ENCODE measurements around the gene TRAP1. TPM values are rescaled to one million over a fixed set of nuclear protein-coding genes. Genes with fewer than 3 reads are reported as not detected.

Gene TRAP1
- total RNA-seq, 1 experiment from 2014 or later, result 274 TPM

DNA sequence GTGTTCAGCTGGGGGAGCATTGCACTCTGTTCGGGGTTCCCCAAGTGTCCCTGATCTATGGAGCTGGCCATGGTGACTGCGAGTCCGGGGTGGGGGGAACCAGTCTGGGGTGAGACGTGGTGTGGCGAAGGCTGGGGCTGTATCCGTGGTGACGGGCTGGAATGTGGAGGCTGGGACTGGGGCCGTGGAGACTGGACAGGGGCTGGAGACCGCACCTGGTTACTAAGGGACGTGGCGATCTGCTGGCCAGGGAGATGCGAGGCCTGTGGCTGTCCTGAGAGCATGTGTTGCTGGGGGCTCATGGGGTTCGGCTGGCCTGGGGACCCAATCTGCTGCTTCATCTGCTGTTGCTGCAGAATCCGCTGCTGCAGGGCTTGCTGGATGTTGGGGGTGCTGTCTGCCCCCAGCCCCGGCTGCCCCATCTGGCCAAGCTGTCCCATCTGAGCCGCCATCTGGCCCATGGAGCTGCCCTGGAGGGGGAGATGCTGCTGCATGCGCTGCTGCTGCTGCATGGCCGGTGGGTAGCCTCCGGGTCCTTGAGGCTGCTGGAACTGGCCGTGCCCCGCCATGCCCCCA, 10.6 kb upstream of the TRAP1 start:
- BruUV-seq (replicated peaks), result no TSS peak
- ChIA-PET POLR2A (interaction anchor here (1.5 kb wide), 1 partner anchor 10 kb away, joined by 7 read pairs; the partner anchor contains the start of gene TRAP1), CTCF (no interaction called here)
- H3K9me3 Mint-ChIP-seq (ENCODE audit: unreplicated experiment), result no peaks in the 10 kb centered on the region
- no peaks in the 10 kb centered on the region for H3K4me1 Mint-ChIP-seq (ENCODE audit: insufficient read depth, unreplicated experiment)
- H3K27me3 Mint-ChIP-seq (ENCODE audit: insufficient read depth, unreplicated experiment), result no peaks in the 10 kb centered on the region
- H3K27ac Mint-ChIP-seq (ENCODE audit: low read depth, unreplicated experiment), result no peak overlapping the region
- TF ChIP-seq, protein P1, sequence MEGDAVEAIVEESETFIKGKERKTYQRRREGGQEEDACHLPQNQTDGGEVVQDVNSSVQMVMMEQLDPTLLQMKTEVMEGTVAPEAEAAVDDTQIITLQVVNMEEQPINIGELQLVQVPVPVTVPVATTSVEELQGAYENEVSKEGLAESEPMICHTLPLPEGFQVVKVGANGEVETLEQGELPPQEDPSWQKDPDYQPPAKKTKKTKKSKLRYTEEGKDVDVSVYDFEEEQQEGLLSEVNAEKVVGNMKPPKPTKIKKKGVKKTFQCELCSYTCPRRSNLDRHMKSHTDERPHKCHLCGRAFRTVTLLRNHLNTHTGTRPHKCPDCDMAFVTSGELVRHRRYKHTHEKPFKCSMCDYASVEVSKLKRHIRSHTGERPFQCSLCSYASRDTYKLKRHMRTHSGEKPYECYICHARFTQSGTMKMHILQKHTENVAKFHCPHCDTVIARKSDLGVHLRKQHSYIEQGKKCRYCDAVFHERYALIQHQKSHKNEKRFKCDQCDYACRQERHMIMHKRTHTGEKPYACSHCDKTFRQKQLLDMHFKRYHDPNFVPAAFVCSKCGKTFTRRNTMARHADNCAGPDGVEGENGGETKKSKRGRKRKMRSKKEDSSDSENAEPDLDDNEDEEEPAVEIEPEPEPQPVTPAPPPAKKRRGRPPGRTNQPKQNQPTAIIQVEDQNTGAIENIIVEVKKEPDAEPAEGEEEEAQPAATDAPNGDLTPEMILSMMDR (IDR thresholded peaks at IDR 0.05; ENCODE audit: unreplicated experiment), result no peak
- intact Hi-C loops (cut with micrococcal nuclease), result no loop called here
- DNase-seq (ENCODE audit: unreplicated experiment), result no peak
- H3K4me3 Mint-ChIP-seq (ENCODE audit: unreplicated experiment), result no peak overlapping the region
- peaks cover 62% of the 10 kb centered on the region for H3K36me3 Mint-ChIP-seq (ENCODE audit: insufficient read depth, unreplicated experiment)

DNA sequence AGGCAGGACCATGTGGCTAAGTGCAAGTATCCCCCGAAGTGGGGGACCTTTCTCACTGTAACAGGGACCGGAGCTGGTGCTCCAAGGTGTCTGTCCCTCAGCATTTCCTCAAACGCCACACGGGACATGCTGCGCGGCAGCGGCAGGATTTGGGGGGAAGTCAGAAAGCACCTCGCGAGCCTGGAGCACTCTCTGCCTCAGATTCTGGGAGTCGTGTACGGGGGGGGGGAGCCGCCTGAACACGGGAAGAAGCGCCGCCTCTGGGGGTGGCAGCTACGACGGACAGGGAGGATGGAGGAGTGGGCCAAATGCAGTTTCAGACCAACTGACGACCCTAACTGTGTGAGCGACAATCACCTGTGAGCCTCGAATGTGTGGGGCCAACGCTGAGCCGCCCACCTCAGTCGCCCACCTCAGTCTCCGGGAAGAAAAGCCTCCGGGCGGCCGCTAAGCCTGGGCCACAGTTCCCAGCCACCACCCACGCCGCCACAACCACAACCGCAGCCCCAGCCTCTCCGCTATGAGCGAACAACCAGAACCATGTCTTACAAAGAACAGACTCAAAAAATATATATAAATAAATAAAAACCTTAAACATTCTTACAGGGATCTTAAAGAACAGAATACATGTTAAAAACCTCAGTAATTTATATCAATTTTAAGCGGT, 8.8 kb upstream of the TRAP1 start:
- ChIA-PET POLR2A (no interaction called here), CTCF (interaction anchor here (0.6 kb wide), 1 partner anchor 563 kb away, joined by 6 read pairs; no protein-coding TSS in a partner anchor)
- H3K4me3 Mint-ChIP-seq (ENCODE audit: unreplicated experiment), result no peak overlapping the region
- H3K36me3 Mint-ChIP-seq (ENCODE audit: insufficient read depth, unreplicated experiment), result peaks cover 48% of the 10 kb centered on the region
- no TSS peak for BruUV-seq (replicated peaks)
- H3K9me3 Mint-ChIP-seq (ENCODE audit: unreplicated experiment), result no peaks in the 10 kb centered on the region
- H3K27me3 Mint-ChIP-seq (ENCODE audit: insufficient read depth, unreplicated experiment), result no peaks in the 10 kb centered on the region
- H3K27ac Mint-ChIP-seq (ENCODE audit: low read depth, unreplicated experiment), result no peak overlapping the region
- no peaks in the 10 kb centered on the region for H3K4me1 Mint-ChIP-seq (ENCODE audit: insufficient read depth, unreplicated experiment)
- intact Hi-C loops (cut with micrococcal nuclease), result no loop called here
- no peak for DNase-seq (ENCODE audit: unreplicated experiment)
- TF ChIP-seq, protein P1 (IDR thresholded peaks at IDR 0.05; ENCODE audit: unreplicated experiment), result no peak

DNA sequence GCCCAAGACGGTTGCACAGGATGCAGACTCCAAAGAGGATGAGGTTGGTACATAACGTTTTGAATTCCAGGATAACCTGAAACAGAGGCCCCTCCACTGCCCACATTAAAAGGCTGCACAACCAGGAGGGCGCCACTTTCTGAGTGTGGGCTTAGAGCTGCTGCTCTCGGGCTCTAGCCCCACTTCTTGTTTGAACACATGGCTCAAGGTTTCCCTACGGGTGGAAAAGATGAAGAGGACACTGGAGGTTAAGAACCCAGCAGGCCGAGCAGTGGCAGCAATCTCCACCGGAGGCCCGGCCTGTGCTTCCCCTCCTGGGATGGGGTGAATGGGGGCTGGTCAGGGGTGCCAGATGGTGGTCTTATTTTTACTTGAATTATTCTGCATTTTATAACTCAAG, 8.0 kb upstream of the TRAP1 start:
- no TSS peak for BruUV-seq (replicated peaks)
- Mint-ChIP-seq H3K9me3 (ENCODE audit: unreplicated experiment) (no peaks in the 10 kb centered on the region), H3K36me3 (ENCODE audit: insufficient read depth, unreplicated experiment) (peaks cover 43% of the 10 kb centered on the region), H3K4me1 (ENCODE audit: insufficient read depth, unreplicated experiment) (no peaks in the 10 kb centered on the region), H3K4me3 (ENCODE audit: unreplicated experiment) (no peak overlapping the region), H3K27me3 (ENCODE audit: insufficient read depth, unreplicated experiment) (no peaks in the 10 kb centered on the region), H3K27ac (ENCODE audit: low read depth, unreplicated experiment) (no peak overlapping the region)
- TF ChIP-seq, protein P1 (IDR thresholded peaks at IDR 0.05; ENCODE audit: unreplicated experiment), result no peak
- intact Hi-C loops (cut with micrococcal nuclease), result no loop called here
- no peak for DNase-seq (ENCODE audit: unreplicated experiment)
- CTCF ChIA-PET, result interaction anchor here (0.5 to 0.6 kb wide), 2 partner anchors 34 to 564 kb away, joined by 3 to 6 read pairs; no protein-coding TSS in a partner anchor
- POLR2A ChIA-PET, result no interaction called here

DNA sequence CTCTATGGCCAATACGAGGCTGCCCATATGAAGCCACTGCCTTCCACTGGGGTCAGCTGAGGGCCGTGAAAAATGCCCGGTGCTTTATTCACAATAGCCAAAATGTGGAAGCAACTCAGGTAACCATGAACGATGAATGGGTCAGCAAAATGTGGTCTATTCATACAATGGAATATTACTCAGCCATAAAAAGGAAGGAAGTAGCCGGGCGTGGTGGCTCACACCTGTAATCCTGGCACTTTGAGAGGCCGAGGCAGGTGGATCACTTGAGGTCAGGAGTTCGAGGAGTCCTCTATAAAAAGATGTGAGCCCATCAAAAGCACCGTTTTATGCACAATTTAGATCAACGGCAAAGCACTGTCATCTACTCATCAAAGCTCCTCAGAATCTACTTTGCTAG, 5.2 kb upstream of the TRAP1 start:
- CTCF ChIA-PET, result no interaction called here
- intact Hi-C loops (cut with micrococcal nuclease), result no loop called here
- no peaks in the 10 kb centered on the region for H3K27me3 Mint-ChIP-seq (ENCODE audit: insufficient read depth, unreplicated experiment)
- TF ChIP-seq, protein P1 (IDR thresholded peaks at IDR 0.05; ENCODE audit: unreplicated experiment), result no peak
- no peak overlapping the region for H3K27ac Mint-ChIP-seq (ENCODE audit: low read depth, unreplicated experiment)
- DNase-seq (ENCODE audit: unreplicated experiment), result no peak
- H3K9me3 Mint-ChIP-seq (ENCODE audit: unreplicated experiment), result no peaks in the 10 kb centered on the region
- no TSS peak for BruUV-seq (replicated peaks)
- H3K4me3 Mint-ChIP-seq (ENCODE audit: unreplicated experiment), result no peak overlapping the region
- H3K36me3 Mint-ChIP-seq (ENCODE audit: insufficient read depth, unreplicated experiment), result peaks cover 28% of the 10 kb centered on the region
- peaks cover 6% of the 10 kb centered on the region for H3K4me1 Mint-ChIP-seq (ENCODE audit: insufficient read depth, unreplicated experiment)
- POLR2A ChIA-PET, result interaction anchor here (0.5 kb wide), 1 partner anchor 62 kb away, joined by 3 read pairs; no protein-coding TSS in a partner anchor

Data from MCF 10A (cell line).